A549 (cell line): ENCODE results near the gene GAL3ST2. TPM values are rescaled to one million over a fixed set of nuclear protein-coding genes. Genes with fewer than 3 reads are reported as not detected.

Source experiments
- ATAC-seq, 2 experiments: fragments of 200-7000 bp in 1 of 2; fragments of >200 bp in 1 of 2; cut with Nextera tagmentation in 1 of 2; cut with Tn5 transposase in 1 of 2; 3 replicates each; pipeline versions ENCODE4 v1.8.0 to v1.9.1; 2018 to 2020; ENCODE audit warnings: mild to moderate bottlenecking in 1 of 2, moderate library complexity in 1 of 2
- CTCF ChIA-PET: fragments of 300-600 bp; sonication (Branson Sonifier 250); formaldehyde crosslinking; extraction: SDS; loops from one replicate; lab custom pipeline; 2021; ENCODE audit warnings: antibody characterized with exemption, inconsistent platforms; lab: Yijun Ruan, JAX
- POLR2A ChIA-PET: fragments of 350-600 bp; formaldehyde crosslinking; extraction: SDS; loops from one replicate; lab custom pipeline; 2021; ENCODE audit warnings: antibody characterized with exemption, inconsistent platforms; lab: Yijun Ruan, JAX
- DNase-seq, 2 experiments: peaks; one replicate each; pipeline versions ENCODE4 v3.0.0 to v3.0.0-alpha.2; 2011 to 2016; ENCODE audit warnings: low read depth in 1 of 2, low spot score in 1 of 2
- FAIRE-seq: peaks from 2 replicates; lab custom pipeline; 2011; peaks lifted over from hg19 to GRCh38; lab: Jason Lieb, UNC
- H3K27ac ChIP-seq, 2 experiments: fragments of >200 bp; sonication (Bioruptor Twin); formaldehyde crosslinking; 3 replicates each; pipeline ENCODE4 v1.5.1; 2016 to 2017
- H3K4me1 ChIP-seq: fragments of >200 bp; sonication (Bioruptor Twin); formaldehyde crosslinking; 3 replicates; pipeline ENCODE4 v1.6.1; 2016
- H3K4me2 ChIP-seq: fragments of >200 bp; sonication (Bioruptor Twin); formaldehyde crosslinking; 3 replicates; pipeline ENCODE4 v1.6.1; 2016
- H3K4me3 ChIP-seq: fragments of >200 bp; sonication (Bioruptor Twin); formaldehyde crosslinking; 3 replicates; pipeline ENCODE4 v1.5.1; 2016
- H3K9me3 ChIP-seq: fragments of >200 bp; sonication (Bioruptor Twin); formaldehyde crosslinking; 3 replicates; pipeline ENCODE4 v1.6.1; 2016
- ATOH8 ChIP-seq: fragments of 250-450 bp; sonication (Bioruptor Pico); IDR thresholded peaks from 2 replicates; pipeline ENCODE4 v1.5.0; 2020; ENCODE audit warnings: low read depth, mild to moderate bottlenecking, moderate library complexity
- CBX2 ChIP-seq: fragments of 200-600 bp; sonication (generic); IDR thresholded peaks from 2 replicates; pipeline ENCODE4 v1.6.1; 2016; ENCODE audit warnings: low read depth, mild to moderate bottlenecking, borderline replicate concordance
- E2F6 ChIP-seq: IDR thresholded peaks from 2 replicates; pipeline ENCODE4 v1.6.1; 2012; ENCODE audit warnings: low read depth, borderline replicate concordance
- EHF ChIP-seq: fragments of 250-450 bp; sonication (Bioruptor Pico); IDR thresholded peaks from 2 replicates; pipeline ENCODE4 v1.5.0; 2020; ENCODE audit warnings: mild to moderate bottlenecking
- ESRRA ChIP-seq: fragments of 150-350 bp; IDR thresholded peaks from 2 replicates; pipeline ENCODE4 v1.6.1; 2014; ENCODE audit warnings: mild to moderate bottlenecking, low read length, borderline replicate concordance
- FOSB ChIP-seq: fragments of 250-450 bp; sonication (Bioruptor Pico); IDR thresholded peaks from 2 replicates; pipeline ENCODE4 v1.5.0; 2020; ENCODE audit warnings: mild to moderate bottlenecking, moderate library complexity
- GATA3 ChIP-seq: IDR thresholded peaks from 2 replicates; pipeline ENCODE4 v1.6.1; 2012; ENCODE audit warnings: borderline replicate concordance
- HOXB13 ChIP-seq: fragments of 250-450 bp; sonication (Bioruptor Pico); IDR thresholded peaks from 2 replicates; pipeline ENCODE4 v1.5.0; 2020; ENCODE audit warnings: low read depth, mild to moderate bottlenecking, moderate library complexity
- JUN ChIP-seq, 2 experiments: fragments of >200 bp; sonication (Bioruptor Twin); formaldehyde crosslinking; IDR thresholded peaks; 2 replicates in 1 of 2; 3 replicates in 1 of 2; pipeline ENCODE4 v1.6.1; 2016 to 2017
- KDM1A ChIP-seq: fragments of 200-600 bp; sonication (generic); IDR thresholded peaks from 2 replicates; pipeline ENCODE4 v1.6.1; 2016; ENCODE audit warnings: low read depth, mild to moderate bottlenecking
- KDM5A ChIP-seq: fragments of 200-600 bp; sonication (generic); IDR thresholded peaks from 2 replicates; pipeline ENCODE4 v1.6.1; 2016; ENCODE audit warnings: antibody characterized with exemption, mild to moderate bottlenecking
- MAZ ChIP-seq: fragments of 150-350 bp; IDR thresholded peaks from 2 replicates; pipeline ENCODE4 v1.6.1; 2014; ENCODE audit warnings: antibody characterized with exemption, low read depth, low read length, borderline replicate concordance
- NFE2L2 ChIP-seq: fragments of 150-350 bp; conservative IDR thresholded peaks from 2 replicates; pipeline ENCODE4 v1.6.1; 2014; ENCODE audit warnings: low read length
- NPAS2 ChIP-seq: fragments of 250-450 bp; sonication (Bioruptor Pico); IDR thresholded peaks from 2 replicates; pipeline ENCODE4 v1.8.0; 2022; ENCODE audit warnings: mild to moderate bottlenecking, moderate library complexity, borderline replicate concordance
- PHF8 ChIP-seq: fragments of 200-600 bp; sonication (generic); IDR thresholded peaks from 2 replicates; pipeline ENCODE4 v1.6.1; 2016; ENCODE audit warnings: low read depth, mild to moderate bottlenecking, antibody characterized with exemption, moderate library complexity, borderline replicate concordance
- POLR2AphosphoS2 ChIP-seq: conservative IDR thresholded peaks from 2 replicates; pipeline ENCODE4 v1.6.1; 2012; ENCODE audit warnings: low read length, improper control_type of control experiment, inconsistent platforms
- RAD21 ChIP-seq, 2 experiments: fragments of >200 bp in 1 of 2; sonication (Bioruptor Twin) in 1 of 2; formaldehyde crosslinking in 1 of 2; IDR thresholded peaks in 1 of 2; conservative IDR thresholded peaks in 1 of 2; 2 replicates in 1 of 2; 3 replicates in 1 of 2; pipeline ENCODE4 v1.6.1; 2012 to 2018; ENCODE audit warnings: inconsistent platforms in 1 of 2
- ZFP36 ChIP-seq: fragments of 450-650 bp; IDR thresholded peaks from 2 replicates; pipeline ENCODE4 v1.6.1; 2014; ENCODE audit warnings: borderline replicate concordance; ENCODE audit not compliant: partially characterized antibody
- WGBS: methylation state at CpG from one replicate; pipeline ENCODE4 v1.1.6; 2017; ENCODE audit errors: missing lambda C conversion rate; 5-methylcytosine and 5-hydroxymethylcytosine counted together
- polyA plus RNA-seq, 4 experiments: library from polyadenylated mRNA; depleted of rRNA in 3 of 4; stranded (reverse); fragments of >200 nt; fragmentation: RNase III in 1 of 4; extraction: RNeasy Plus Mini Kit Qiagen cat#74134 plus additional on column Dnase treatment in 1 of 4; gene quantifications; 2 replicates in 3 of 4; 3 replicates in 1 of 4; pipeline ENCODE4 v1.2.3, GENCODE V29; 2011 to 2017

The GAL3ST2 gene
- polyA plus RNA-seq, 2 of the 4 experiments (the other 2 are of a cell fraction) = 0.61 TPM; not detected in 1

GRCh38 chr2:241844831-241845578, 68.4 kb downstream of the GAL3ST2 start:
- H3K9me3 ChIP-seq = no peaks in the 10 kb centered on the region
- no peak for ATAC-seq
- ChIA-PET CTCF (interaction anchor here (0.9 to 1.3 kb wide), 4 partner anchors 9 to 33 kb away, joined by 3 to 5 read pairs (median 4); no protein-coding TSS in a partner anchor), POLR2A (no interaction called here)
- WGBS = 93% methylated on average over 21 of the region's 37 CpGs
- TF ChIP-seq ATOH8 (CRISPR knock-in tag) (no peak), EHF (no peak), PHF8 (no peak), ESRRA (no peak), JUN (IDR thresholded peaks at IDR 0.05) (no peak), KDM5A (no peak), E2F6 (no peak), POLR2AphosphoS2 (no peak)
- H3K4me2 ChIP-seq = peak overlapping the region; percentile 93
- peaks cover 5% of the 10 kb centered on the region; the same call in 1 of the 3 replicates for H3K4me1 ChIP-seq
- DNase-seq = no peak
- no peak for FAIRE-seq
- peak overlapping the region in 1 of 2 experiments; percentile 91; a peak in 2 of 6 replicates for H3K27ac ChIP-seq
- H3K4me3 ChIP-seq = no peak overlapping the region; the same call in 2 of the 3 replicates

- 75% methylated on average over 22 of the region's 22 CpGs for WGBS
- POLR2A ChIA-PET = no interaction called here
- CTCF ChIA-PET = no interaction called here
- no peak overlapping the region for H3K27ac ChIP-seq
- no peaks in the 10 kb centered on the region for H3K9me3 ChIP-seq
- no peak overlapping the region for H3K4me2 ChIP-seq
- ATAC-seq (no peak), DNase-seq (no peak), FAIRE-seq (no peak)
- H3K4me3 ChIP-seq = no peak overlapping the region
- no peak for TF ChIP-seq RAD21 (conservative IDR thresholded peaks at IDR 0.05 in 1 of 2, IDR thresholded peaks at IDR 0.05 in 1 of 2)
- H3K4me1 ChIP-seq = peaks cover 5% of the 10 kb centered on the region; the same call in 1 of the 3 replicates
Observed at GRCh38 chr2:241846406-241846805, 69.8 kb downstream of the GAL3ST2 start.

GRCh38 chr2:241848761-241849615, 72.4 kb downstream of the GAL3ST2 start:
- Histone ChIP-seq H3K9me3 (no peaks in the 10 kb centered on the region), H3K4me1 (peaks cover 5% of the 10 kb centered on the region; the same call in 1 of the 3 replicates)
- CTCF ChIA-PET = no interaction called here
- WGBS = 73% methylated on average over 29 of the region's 39 CpGs
- TF ChIP-seq MAZ = no peak
- no peak for TF ChIP-seq HOXB13 (CRISPR knock-in tag)
- no peak for TF ChIP-seq KDM1A
- no peak for TF ChIP-seq GATA3
- TF ChIP-seq CBX2 = no peak
- no peak for TF ChIP-seq NPAS2
- no peak for TF ChIP-seq E2F6
- no peak for TF ChIP-seq KDM5A
- TF ChIP-seq ZFP36 = no peak
- TF ChIP-seq FOSB (CRISPR knock-in tag) = no peak
- no peak for TF ChIP-seq RAD21 (conservative IDR thresholded peaks at IDR 0.05 in 1 of 2, IDR thresholded peaks at IDR 0.05 in 1 of 2)
- TF ChIP-seq PHF8 = no peak
- no peak for TF ChIP-seq NFE2L2
- TF ChIP-seq, all 56 proteins: peak for 0
- no peak for DNase-seq
- no peak overlapping the region for H3K27ac ChIP-seq
- H3K4me3 ChIP-seq = no peak overlapping the region
- ATAC-seq = no peak
- POLR2A ChIA-PET = no interaction called here
- no peak overlapping the region for H3K4me2 ChIP-seq
- FAIRE-seq = no peak
